GM21360 (cell line): ENCODE measurements around the gene GSG1L.

Experiments used
- ATAC-seq: cut with Tn5 transposase; IDR thresholded peaks from one replicate; pipeline ENCODE4 v1.9.1; 2021; ENCODE audit warnings: mild to moderate bottlenecking, moderate library complexity; ENCODE audit not compliant: unreplicated experiment

The GSG1L gene

DNA sequence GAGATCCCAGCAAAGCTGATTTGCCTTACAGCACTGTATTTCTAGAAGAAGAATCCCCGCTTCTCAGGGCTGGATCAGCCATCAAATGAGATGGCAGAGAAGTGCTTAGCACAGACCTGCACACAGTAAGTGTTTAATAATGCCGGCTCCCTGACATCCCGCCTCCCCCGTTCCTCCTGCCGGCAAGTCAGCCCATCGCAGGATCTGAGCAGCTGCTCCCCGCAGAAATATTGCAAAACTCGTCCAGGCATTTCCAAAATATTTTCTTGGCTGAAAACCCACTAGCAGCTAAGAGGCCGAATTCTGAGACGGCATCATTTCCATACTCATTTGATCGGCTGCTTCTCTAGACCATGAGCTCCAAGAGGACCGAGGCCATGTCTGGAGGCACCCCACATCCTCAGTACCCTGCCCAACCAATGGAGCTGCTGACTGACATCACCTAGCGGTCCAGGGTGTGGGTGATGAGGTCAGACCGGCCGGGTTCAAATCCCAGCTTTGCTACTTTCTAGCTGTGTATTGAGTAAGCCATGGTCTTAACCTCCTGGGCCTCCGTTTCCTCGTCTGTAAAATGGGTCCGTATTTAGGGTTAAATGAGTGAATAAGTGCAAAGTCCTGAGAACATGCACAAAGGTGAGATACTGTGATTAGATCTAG is 262.1 kb downstream of the GSG1L start:
- no peak for ATAC-seq

DNA sequence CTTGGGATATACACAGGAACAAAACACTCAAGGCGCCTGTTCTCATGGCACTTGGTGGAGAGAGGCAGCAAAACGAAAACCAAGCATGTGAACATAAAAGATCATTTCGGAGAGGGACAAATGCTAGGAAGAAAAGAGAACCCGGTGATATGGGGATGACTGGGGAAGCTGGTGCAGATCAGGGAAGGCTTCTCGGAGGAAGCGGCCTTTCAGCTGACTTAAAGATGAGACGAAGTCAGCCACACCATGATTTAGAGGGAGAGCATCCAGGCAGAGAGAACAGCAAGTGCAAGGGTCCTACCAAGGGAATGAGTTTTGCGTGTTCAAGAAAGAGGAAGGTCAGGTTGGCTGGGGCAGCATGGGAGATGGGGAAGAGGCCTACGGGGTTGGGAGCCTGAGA is 262.7 kb downstream of the GSG1L start:
- ATAC-seq: no peak

DNA sequence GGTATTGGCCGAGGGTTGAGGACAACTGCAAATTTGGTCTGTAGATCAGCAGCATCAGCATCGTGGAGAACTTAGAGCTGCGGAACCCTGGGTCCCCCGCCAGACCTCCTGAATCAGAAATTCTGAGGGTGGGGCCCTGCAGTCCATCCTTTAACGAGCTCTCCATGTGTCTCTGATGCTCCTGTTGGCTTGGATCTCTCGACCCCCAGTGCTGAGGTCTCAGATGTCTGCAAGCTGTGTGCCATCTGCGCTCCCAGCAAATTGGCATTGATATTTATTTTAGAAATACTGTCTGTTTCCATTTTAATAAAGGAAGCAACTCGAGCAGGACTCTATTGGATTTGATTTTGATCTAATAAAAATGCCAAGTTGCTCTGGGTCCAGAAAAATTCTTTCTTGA is 263.6 kb downstream of the GSG1L start:
- ATAC-seq: no peak

DNA sequence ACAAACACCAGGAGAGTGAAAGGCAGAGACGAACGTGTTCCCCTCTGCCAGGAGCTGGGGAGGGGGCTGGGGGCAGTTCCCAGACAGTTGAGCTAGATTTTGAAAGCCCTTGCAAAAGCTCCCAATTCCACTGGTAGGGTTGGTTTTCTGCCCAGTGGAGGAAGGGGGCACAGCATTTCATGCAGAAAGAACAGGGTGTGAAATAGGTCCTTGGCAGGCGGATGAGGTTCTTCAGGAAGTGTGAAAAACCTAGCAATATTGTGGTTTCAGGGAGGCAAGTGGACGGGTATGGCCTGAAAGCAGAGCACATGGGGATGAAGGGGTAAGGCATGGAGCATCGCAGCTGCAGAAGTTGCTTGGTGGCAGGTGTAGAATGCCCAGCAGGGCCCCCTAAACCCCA is 265.3 kb downstream of the GSG1L start:
- no peak for ATAC-seq

DNA sequence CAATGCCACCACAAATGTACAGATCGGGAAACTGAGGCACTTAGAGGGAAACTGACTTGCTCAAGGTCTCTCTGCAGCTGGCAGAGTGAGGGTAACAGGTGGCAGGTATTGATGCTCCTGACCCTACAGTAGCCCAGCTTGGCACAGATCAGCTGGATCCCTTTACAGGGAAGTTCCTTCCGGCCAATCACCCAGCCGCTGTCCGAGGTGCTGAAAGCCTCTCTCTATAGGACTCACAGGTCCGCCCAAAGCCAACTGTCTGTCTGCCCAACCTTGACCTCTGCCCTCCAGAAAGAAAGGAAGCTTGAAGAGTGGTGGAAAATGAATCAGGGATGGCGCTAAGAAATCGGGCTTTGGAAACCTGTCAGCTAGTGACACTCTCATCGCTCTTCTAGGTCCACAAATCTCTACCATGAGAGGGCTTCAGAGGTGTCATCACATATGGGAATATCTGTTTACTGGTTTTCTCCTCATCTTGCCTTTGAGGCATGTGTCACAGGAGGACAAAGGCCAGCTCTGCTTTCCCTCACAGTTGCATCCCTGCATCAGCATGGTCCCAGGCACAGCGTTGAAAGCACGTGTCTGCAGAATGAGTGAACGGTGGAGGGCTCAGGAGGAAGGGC is 267.4 kb downstream of the GSG1L start:
- no peak for ATAC-seq

DNA sequence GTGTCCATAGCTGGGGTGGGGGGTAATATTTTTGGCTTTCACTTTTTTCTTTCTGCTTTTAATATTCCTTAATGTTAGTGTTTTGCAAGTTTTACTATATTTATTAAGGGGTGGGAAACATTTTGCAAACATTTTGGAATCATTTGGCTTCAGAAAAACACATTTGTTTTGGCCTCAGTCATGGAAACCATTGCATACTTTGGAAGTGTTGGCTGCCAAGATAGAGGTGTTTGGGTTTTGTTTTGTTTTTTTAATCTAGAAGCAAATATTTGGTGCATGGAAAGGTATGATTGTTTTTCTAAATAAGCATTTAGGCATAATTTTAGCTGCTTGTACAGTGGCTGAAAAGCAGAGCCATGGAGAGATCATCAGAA is 270.3 kb downstream of the GSG1L start:
- no peak for ATAC-seq

DNA sequence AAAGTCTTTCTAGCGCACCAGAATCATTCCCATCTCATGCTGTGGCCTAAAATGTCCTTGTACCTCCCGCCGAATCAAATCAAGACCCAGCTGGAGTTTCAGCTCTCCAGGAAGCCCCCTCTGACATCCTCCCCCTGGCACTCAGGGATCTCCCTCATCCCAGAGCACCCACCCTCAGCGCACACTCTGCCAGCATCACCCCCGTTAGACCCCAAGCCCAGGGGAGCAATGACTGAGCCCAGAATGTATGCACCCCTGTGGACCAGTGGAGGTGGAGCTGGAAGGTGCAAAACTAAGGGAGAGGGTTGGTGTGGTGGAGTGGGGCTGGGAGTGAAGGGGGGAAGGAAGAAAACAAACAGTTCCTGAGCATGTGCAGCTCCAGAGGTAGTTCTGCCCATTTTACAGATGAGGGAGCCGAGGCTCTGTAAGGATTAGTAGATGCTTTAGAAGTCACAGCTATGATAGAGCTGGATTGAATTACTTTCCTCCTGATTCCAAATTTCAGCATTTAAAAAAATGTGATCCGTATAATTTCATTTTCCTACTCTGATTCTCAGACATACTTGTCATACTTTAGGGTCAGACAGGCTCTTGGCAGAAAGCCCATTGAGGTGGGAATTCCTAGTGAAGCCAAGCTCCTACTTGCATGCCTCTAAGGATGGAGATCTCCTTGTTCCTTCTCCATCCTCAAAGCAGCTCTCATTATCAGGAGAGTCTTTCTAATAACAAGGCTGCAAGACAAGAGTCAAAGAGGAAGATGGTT is 270.8 kb downstream of the GSG1L start:
- ATAC-seq: no peak

DNA sequence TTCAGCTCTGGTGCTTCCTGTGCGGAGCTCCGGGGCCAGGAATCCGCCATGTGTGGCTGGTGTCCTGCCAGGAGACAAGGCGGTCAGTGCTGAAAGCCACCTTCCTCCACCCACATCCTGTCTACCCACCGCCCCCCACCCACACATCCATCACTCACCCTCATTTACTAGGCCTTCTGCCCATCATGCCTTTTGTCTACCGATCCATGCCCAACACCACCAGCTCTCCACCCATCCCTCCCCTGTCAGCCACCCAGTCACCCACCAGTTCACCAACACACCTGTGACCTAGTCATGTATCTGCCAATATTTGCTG is 272.2 kb downstream of the GSG1L start:
- ATAC-seq: no peak

DNA sequence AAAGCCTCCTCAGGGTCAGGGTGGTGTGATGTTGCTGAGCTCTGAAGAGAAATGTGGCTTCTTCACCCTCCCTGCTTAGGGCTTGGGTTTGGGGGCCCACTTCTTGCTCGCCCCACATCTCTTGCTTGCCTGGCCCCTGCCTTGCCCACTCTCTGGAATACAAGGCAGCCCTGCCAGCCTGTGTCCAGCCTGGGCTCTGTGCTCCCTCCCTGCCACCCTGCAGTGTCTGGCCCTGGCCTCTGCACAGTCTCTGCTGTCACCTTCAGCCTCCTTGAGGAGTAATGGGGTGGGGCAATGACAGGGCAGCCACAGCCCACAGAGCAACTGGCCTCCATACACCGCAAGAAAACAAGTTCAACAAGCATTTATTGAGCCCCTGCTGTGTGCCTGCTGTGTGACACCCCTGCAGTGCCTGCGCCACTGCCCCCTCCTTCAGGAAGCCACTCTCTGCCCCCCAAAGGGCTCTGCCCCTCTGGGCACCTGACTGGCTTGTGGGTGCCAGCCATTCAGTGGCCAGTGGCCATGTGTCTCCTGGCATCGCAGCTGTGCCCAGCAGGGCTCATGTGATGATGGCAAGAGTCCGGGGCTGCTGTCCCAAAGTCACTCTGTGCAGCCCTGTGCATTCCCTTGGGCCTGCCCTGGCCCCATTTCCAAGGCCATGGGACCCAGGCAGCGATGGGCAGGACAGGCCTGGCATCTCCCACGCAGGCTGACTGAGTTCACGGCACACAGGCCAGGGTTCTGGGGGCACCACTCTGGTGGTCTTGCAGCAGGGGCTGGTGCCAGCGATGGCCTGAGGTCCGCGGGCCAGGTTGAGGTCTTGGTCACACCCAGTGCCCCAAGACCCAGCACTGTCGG is 272.7 kb downstream of the GSG1L start:
- no peak for ATAC-seq

DNA sequence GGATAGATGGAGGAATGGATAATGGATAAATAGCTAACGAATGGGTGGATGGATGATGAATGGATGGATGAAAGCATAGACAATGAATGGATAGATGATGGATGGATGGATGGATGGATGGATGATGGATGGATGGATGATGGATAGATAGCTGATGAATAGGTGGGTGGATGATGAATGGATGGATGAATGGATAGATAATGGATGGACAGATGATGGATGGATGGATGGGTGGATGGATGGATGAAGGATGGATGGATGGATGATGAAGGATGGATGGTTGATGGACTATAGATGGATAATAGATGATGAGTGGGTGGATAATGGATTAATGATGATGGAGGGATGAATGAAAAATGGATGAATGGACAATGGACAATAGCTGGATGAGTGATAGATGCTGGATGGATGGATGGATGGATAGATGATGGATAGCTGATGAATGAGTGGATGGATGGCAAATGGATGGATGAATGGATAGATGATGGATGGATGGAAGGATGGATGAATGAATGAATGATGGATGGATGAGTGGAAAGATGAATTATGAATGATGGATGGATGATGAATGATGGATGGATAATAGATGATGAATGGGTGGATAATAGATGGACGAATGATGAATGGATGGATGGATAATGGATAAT is 273.8 kb downstream of the GSG1L start:
- ATAC-seq: no peak

DNA sequence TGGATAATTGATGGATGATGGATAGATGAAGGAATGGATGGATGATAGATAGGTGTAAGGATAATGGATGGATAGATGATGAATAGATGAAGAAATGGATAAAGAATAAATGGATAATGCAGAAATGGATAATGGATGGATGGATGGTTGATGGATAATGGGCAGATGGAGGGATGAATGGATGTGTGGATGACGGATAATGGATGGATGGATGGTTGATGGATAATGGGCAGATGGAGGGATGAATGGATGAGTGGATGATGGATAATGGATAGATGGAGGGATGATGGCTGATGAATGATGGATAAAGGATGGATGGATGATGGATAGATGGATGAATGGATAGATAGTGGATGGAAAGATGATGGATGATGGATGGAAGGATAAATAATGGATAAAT is 274.4 kb downstream of the GSG1L start:
- ATAC-seq: no peak

DNA sequence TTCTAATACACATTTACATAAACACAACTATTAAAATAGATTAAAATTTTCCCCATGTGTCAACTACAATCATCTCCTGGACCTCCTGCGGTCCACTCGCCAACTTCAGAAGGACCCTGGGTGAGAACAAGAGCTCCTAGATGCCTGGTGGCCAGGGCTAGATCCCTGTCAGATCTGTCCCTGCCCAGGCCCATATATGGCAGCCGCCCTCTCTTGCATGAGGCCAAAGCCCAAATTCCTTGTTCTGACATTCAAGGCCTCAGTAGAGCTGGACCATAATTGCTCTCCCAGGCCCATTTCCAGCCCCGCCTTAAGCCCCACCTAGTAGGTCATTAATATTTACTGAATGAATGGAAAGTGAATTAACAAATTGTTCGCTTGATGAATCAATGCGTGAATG is 275.8 kb downstream of the GSG1L start:
- ATAC-seq: no peak

DNA sequence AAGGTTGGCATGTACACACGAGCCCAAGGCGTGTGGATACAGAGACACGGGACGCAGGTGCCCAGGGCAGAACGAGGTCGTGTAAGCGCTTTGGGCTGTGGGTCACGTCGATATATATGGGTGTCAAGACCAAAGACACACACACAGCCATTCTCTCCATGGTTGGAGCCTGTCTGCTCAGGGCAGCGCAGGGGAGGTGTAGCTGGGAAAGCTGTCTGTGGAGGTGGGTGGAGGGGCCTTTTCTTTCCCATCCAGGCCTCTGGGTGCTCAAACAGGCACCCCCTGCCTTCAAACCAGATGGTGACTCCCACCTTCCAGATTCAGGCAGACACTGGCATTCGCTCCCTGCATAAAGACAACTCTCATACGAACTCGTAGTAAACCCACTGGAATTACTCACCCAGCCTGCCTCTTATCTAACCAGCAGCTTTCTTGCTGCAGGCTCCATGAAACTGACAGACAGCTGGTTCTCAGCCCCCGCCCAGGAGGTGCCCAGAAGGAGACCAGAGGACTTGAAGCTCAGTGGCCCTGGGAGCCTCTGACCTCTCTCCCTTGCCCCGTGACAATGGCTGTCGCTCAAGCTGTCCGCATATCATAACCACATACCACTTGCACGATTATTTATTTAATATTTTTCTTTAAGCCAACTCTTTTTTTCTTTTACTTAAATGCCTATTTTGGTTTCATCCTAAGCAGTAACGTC is 276.4 kb downstream of the GSG1L start:
- ATAC-seq: no peak

DNA sequence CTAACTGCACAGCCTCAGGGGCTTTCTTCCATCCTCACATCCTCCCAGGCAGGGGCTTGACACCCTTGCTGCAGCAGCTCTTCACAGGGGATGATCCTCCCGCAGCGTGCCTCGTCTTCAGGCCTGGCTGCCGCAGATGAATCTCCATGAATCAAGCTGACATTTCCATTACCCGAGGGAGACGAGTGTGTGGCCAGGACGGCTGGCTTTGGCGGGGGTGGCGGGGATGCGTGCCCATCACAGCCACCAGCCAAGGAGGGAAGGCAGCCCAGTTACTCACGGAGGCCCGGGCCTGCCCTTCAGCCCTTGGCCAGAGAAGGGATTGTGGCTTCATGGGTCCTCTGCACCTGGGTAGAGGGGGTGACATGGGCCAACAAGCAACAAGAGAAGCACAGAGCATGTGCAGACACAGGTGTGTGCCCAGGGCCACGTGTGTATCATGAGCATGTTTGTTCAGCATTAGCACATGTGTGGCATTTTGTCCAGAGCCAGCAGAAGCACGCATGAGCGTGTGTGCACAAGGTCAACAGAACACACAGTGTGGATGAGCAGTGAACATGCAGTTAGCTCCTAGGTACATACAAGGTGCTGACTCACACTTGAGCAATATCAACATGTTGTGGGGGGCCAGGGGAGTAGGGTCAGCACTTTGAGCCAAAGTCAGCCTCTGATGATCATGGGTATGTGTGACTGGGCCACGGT is 277.1 kb downstream of the GSG1L start:
- ATAC-seq: no peak

DNA sequence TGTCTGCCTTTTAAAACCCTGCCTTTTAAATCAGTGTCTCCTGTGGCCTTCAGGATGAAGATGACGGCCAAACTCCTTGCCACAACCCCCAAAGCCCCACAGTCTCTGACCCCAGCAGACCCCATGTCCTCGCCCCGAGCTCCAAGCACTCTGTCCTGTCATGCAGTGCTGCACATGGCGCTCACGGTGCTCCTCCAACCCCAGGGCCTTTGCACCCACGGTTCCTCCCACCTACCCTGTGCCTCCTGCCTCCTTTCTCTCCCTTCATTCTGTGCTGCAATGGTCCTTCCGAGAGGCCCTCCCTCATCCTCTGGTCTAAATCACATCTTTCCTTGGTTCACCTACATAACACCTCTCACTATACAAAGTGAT is 278.2 kb downstream of the GSG1L start:
- no peak for ATAC-seq

DNA sequence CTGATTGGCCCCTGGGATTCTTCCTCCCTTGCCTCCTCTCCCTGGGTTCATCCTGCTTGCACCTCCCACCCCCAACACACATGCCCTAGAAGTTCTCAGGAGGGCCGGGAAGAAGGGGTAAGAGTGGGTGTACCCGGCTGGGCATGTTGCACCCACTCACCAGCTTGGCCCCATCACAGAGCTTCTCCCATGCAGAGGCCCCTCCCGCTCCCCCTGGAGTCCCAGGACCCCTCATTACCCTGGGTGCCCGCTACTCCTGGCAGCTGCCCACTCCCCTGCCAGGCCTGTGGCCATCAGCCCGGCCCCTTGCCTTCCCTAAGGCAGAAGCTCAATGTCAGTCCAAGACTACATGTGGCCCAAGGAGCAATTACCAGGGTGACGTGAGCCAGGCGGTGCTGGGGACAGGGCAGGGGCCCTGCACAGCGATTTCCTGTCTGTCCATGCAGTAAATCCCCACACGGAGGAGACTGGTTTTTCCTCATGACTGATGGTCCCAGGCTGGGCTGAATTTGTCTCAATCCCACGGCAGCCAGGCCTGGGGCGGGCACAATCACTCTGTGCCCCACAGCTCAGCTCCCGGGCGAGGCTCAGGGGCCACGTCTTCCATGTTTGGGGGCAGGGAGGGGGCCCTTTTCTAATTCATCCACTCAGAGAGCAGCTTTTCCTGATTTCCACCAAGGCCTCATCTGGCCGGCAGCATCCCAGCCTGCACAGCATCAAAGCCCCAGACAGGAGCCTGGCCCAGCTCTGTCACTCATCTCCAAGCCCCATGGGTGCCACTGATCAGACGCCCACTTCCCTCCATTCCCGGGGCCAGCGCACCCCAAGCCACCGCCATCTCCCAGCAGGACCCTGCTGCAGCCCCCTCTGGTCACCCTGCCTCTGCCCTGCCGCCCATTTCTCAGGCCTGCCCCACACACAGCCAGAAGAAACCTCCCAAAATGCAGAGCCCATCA is 278.9 kb downstream of the GSG1L start:
- ATAC-seq: no peak

DNA sequence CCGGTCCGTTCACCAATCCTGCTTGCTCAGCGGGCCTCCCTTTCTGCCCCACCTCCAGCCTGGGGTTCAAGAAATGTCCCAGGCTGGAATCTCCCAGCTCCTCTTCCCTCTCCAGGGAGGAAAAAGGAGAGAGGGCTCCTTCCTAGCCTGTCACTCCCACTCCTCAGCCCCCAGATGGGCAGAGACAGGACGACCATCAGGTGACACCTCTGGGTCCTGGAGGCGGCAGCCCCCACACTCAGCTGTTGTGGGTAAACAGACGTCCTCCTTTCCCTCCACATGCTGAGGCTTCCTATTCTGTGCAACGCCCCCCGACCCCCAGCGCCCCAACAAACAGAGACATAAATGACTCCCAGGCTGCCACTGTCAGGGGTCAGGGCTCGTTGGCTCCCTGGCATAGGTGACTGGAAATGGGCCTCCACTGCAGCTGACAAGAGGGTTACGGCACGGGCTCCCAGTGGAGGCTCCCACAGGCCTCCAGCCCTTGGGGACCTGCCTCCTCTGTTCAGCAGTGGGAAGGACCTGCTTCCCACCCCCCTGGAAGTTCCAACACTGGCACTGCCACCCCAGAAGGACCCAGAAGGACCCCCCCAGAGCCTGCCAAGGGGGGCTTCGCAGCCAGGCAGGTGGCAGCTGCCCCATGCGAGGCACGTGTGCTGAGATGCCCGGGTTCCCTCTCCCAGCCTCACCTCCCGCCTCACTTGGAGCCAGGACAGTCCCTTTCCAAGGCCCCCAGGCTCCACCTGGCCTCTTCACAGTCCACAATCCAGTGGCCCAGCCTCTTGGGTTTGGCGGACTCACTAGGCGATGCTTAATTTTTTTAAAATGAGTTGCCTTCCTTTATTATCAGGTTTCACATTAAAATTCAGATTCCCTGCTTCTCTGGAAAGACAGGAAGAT is 281.3 kb downstream of the GSG1L start:
- no peak for ATAC-seq

DNA sequence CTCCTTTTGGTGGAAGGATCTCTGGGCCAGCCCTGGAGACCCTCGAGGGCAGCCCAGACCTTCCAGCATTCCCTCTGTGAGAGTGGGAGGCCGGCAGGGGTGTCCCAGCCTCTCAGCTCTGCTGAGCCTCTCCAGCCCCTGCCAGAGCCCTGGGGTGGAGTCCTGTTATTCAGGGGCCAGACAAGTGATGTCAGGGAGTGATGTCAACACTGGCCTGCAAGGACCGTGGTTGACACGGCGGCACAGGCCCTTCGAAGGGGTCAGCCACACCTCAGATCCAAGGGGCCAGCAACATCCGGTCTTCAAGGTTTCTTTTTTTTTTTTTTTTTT is 282.4 kb downstream of the GSG1L start:
- no peak for ATAC-seq
